Stimulated activated naive CD4-positive, alpha-beta T cell (primary cell): ENCODE data around the gene SPDEF.

Experiments
- DNase-seq, 6 experiments: peaks; one replicate each; lab custom pipeline; 2025; lab: John Stamatoyannopoulos, UW

SPDEF gene

GRCh38 chr6:34527751-34528670 is 28.1 kb downstream of the SPDEF start:
- DNase-seq = no peak

GRCh38 chr6:34526992-34527728 is 29.0 kb downstream of the SPDEF start:
- peak; percentile 86 to 96 (median 94) for DNase-seq

GRCh38 chr6:34526241-34526972 is 29.7 kb downstream of the SPDEF start:
- no peak for DNase-seq

GRCh38 chr6:34525431-34526175 is 30.5 kb downstream of the SPDEF start:
- DNase-seq = no peak

- no peak for DNase-seq
Observed at GRCh38 chr6:34524971-34525370, 31.2 kb downstream of the SPDEF start.

- DNase-seq = no peak
Observed at GRCh38 chr6:34524499-34524898, 31.6 kb downstream of the SPDEF start.

GRCh38 chr6:34523441-34524206 is 32.5 kb downstream of the SPDEF start:
- no peak for DNase-seq

- no peak for DNase-seq
Observed at GRCh38 chr6:34522761-34523160, 33.4 kb downstream of the SPDEF start.

- no peak for DNase-seq
Observed at GRCh38 chr6:34521463-34522285, 34.5 kb downstream of the SPDEF start.

GRCh38 chr6:34520645-34521462 is 35.3 kb downstream of the SPDEF start:
- no peak for DNase-seq

- DNase-seq = no peak
Observed at GRCh38 chr6:34519971-34520644, 36.0 kb downstream of the SPDEF start.

GRCh38 chr6:34518669-34519365 is 37.3 kb downstream of the SPDEF start:
- DNase-seq = no peak

GRCh38 chr6:34517966-34518365 is 38.2 kb downstream of the SPDEF start:
- DNase-seq = no peak

- no peak for DNase-seq
Observed at GRCh38 chr6:34517461-34517881, 38.7 kb downstream of the SPDEF start.

GRCh38 chr6:34516391-34517324 is 39.5 kb downstream of the SPDEF start:
- no peak for DNase-seq

- DNase-seq = no peak
Observed at GRCh38 chr6:34515473-34516387, 40.4 kb downstream of the SPDEF start.
